Measurements from ENCODE around the gene SORCS2. TPM values are rescaled to one million over a fixed set of nuclear protein-coding genes. Genes with fewer than 3 reads are reported as not detected.

Gene SORCS2
- total RNA-seq, 1 experiment from 2014 or later = 4.1 TPM

- intact Hi-C loops (cut with micrococcal nuclease) = no loop called here
- H3F3A ChIP-seq (ENCODE audit: low read length, unreplicated experiment) = peaks cover 7% of the 10 kb centered on the region
- peak overlapping the region; percentile 41 for H3K27ac ChIP-seq (ENCODE audit: low read length)
- TF ChIP-seq CTCF (conservative IDR thresholded peaks at IDR 0.05; ENCODE audit: low read depth, low read length) = no peak
- TF ChIP-seq EZH2 (IDR thresholded peaks at IDR 0.05; ENCODE audit: low read length, unreplicated experiment) = no peak
- no peak for TF ChIP-seq EZH2phosphoT487 (IDR thresholded peaks at IDR 0.05; ENCODE audit: borderline replicate concordance, low read length)
- DNase-seq (no peak), ATAC-seq (no peak)
- no peaks in the 10 kb centered on the region for H3K9me3 ChIP-seq (ENCODE audit: low read length)
- CTCF ChIA-PET = no interaction called here
- H3K4me1 ChIP-seq (ENCODE audit: insufficient read depth, low read length) = peaks cover 48% of the 10 kb centered on the region
- peaks cover 51% of the 10 kb centered on the region for H3K79me2 ChIP-seq (ENCODE audit: low read length)
- no peak overlapping the region for H3K4me3 ChIP-seq (ENCODE audit: low read length)
- no peaks in the 10 kb centered on the region for H3K27me3 ChIP-seq (ENCODE audit: low read length)
- BruUV-seq (replicated peaks) = no TSS peak
- H3K9me2 ChIP-seq (replicated peaks; ENCODE audit: low read length) = no peaks in the 10 kb centered on the region
- no peaks in the 10 kb centered on the region for H4K20me1 ChIP-seq (ENCODE audit: low read length)
- no peak overlapping the region for H3K9ac ChIP-seq (ENCODE audit: low read length)
- no peaks in the 10 kb centered on the region for H3K36me3 ChIP-seq (ENCODE audit: low read depth, low read length)
- POLR2A ChIA-PET (ENCODE audit: unreplicated experiment) = no interaction called here
- no peak overlapping the region for H2AFZ ChIP-seq (ENCODE audit: low read length)
- H3K4me2 ChIP-seq (ENCODE audit: low read length) = peak overlapping the region; percentile 53; the same call in 1 of the 2 replicates
Measured at GRCh38 chr4:7202411-7202810, 10.1 kb downstream of the SORCS2 start.

GRCh38 chr4:7204656-7205387 lies 12.5 kb downstream of the SORCS2 start:
- peaks cover 62% of the 10 kb centered on the region for H3K4me1 ChIP-seq (ENCODE audit: insufficient read depth, low read length)
- CTCF ChIA-PET = no interaction called here
- no peaks in the 10 kb centered on the region for H4K20me1 ChIP-seq (ENCODE audit: low read length)
- POLR2A ChIA-PET (ENCODE audit: unreplicated experiment) = interaction anchor here (1.0 kb wide), 1 partner anchor 61 kb away, joined by 4 read pairs; no protein-coding TSS in a partner anchor
- H3K27ac ChIP-seq (ENCODE audit: low read length) = peak overlapping the region; percentile 98
- H3K36me3 ChIP-seq (ENCODE audit: low read depth, low read length) = no peaks in the 10 kb centered on the region
- H3K4me2 ChIP-seq (ENCODE audit: low read length) = peak overlapping the region; percentile 63
- peaks cover 7% of the 10 kb centered on the region for H3F3A ChIP-seq (ENCODE audit: low read length, unreplicated experiment)
- H2AFZ ChIP-seq (ENCODE audit: low read length) = no peak overlapping the region
- ATAC-seq (no peak), DNase-seq (no peak)
- H3K9me2 ChIP-seq (replicated peaks; ENCODE audit: low read length) = no peaks in the 10 kb centered on the region
- H3K9me3 ChIP-seq (ENCODE audit: low read length) = no peaks in the 10 kb centered on the region
- no peak overlapping the region for H3K4me3 ChIP-seq (ENCODE audit: low read length)
- BruUV-seq (replicated peaks) = no TSS peak
- peaks cover 57% of the 10 kb centered on the region for H3K79me2 ChIP-seq (ENCODE audit: low read length)
- intact Hi-C loops (cut with micrococcal nuclease) = loop anchor here (5.0 kb wide), 1 partner anchor 57 kb away; no protein-coding TSS in a partner anchor
- no peaks in the 10 kb centered on the region for H3K27me3 ChIP-seq (ENCODE audit: low read length)
- TF ChIP-seq CTCF (conservative IDR thresholded peaks at IDR 0.05; ENCODE audit: low read depth, low read length) (no peak), EZH2phosphoT487 (IDR thresholded peaks at IDR 0.05; ENCODE audit: borderline replicate concordance, low read length) (no peak), EZH2 (IDR thresholded peaks at IDR 0.05; ENCODE audit: low read length, unreplicated experiment) (no peak)
- no peak overlapping the region for H3K9ac ChIP-seq (ENCODE audit: low read length)

GRCh38 chr4:7206385-7206784 lies 14.0 kb downstream of the SORCS2 start:
- ATAC-seq (peak; percentile 63), DNase-seq (peak; percentile 61)
- TF ChIP-seq EZH2phosphoT487 (IDR thresholded peaks at IDR 0.05; ENCODE audit: borderline replicate concordance, low read length) = no peak
- TF ChIP-seq CTCF (conservative IDR thresholded peaks at IDR 0.05; ENCODE audit: low read depth, low read length) = no peak
- no peak for TF ChIP-seq EZH2 (IDR thresholded peaks at IDR 0.05; ENCODE audit: low read length, unreplicated experiment)
- BruUV-seq (replicated peaks) = no TSS peak
- H3K27ac ChIP-seq (ENCODE audit: low read length) = peak overlapping the region; percentile 98
- ChIA-PET POLR2A (ENCODE audit: unreplicated experiment) (interaction anchor here (0.5 to 0.6 kb wide), 2 partner anchors 50 to 117 kb away, joined by 3 to 5 read pairs; no protein-coding TSS in a partner anchor), CTCF (interaction anchor here (1.6 kb wide), 1 partner anchor 12 kb away, joined by 7 read pairs; no protein-coding TSS in a partner anchor)
- H3K27me3 ChIP-seq (ENCODE audit: low read length) = no peaks in the 10 kb centered on the region
- no peaks in the 10 kb centered on the region for H4K20me1 ChIP-seq (ENCODE audit: low read length)
- peaks cover 7% of the 10 kb centered on the region for H3F3A ChIP-seq (ENCODE audit: low read length, unreplicated experiment)
- H3K4me2 ChIP-seq (ENCODE audit: low read length) = peak overlapping the region; percentile 75
- peak overlapping the region; percentile 47 for H2AFZ ChIP-seq (ENCODE audit: low read length)
- H3K4me1 ChIP-seq (ENCODE audit: insufficient read depth, low read length) = peaks cover 77% of the 10 kb centered on the region
- H3K9me3 ChIP-seq (ENCODE audit: low read length) = no peaks in the 10 kb centered on the region
- no peak overlapping the region for H3K4me3 ChIP-seq (ENCODE audit: low read length)
- no peaks in the 10 kb centered on the region for H3K9me2 ChIP-seq (replicated peaks; ENCODE audit: low read length)
- H3K79me2 ChIP-seq (ENCODE audit: low read length) = peaks cover 53% of the 10 kb centered on the region
- H3K36me3 ChIP-seq (ENCODE audit: low read depth, low read length) = no peaks in the 10 kb centered on the region
- H3K9ac ChIP-seq (ENCODE audit: low read length) = peak overlapping the region; percentile 78
- intact Hi-C loops (cut with micrococcal nuclease) = loop anchor here (5.0 kb wide), 1 partner anchor 56 kb away; no protein-coding TSS in a partner anchor

All from PC-3 (cell line).